HepG2 (cell line): ENCODE results near the gene B3GAT3. TPM values are rescaled to one million over a fixed set of nuclear protein-coding genes. Genes with fewer than 3 reads are reported as not detected.

Experiments
- CCDC6 ChIP-seq: sonication (generic); formaldehyde crosslinking; IDR thresholded peaks from 2 replicates; pipeline ENCODE4 v1.8.1; 2022; ENCODE audit warnings: mild to moderate bottlenecking, missing genetic modification reagents, moderate library complexity
- FOXA1 ChIP-seq, 2 experiments: fragments of 450-650 bp in 1 of 2; sonication (generic) in 1 of 2; formaldehyde crosslinking in 1 of 2; IDR thresholded peaks; 2 replicates each; pipeline versions ENCODE4 v1.4.0 to v1.6.1; 2016 to 2020; ENCODE audit warnings: missing genetic modification reagents in 1 of 2
- NFE2L1 ChIP-seq: sonication (generic); formaldehyde crosslinking; IDR thresholded peaks from 2 replicates; pipeline ENCODE4 v1.4.0; 2020; ENCODE audit warnings: missing genetic modification reagents, mild to moderate bottlenecking, borderline replicate concordance
- PCBP1 ChIP-seq: fragments of 200-400 bp; formaldehyde crosslinking; IDR thresholded peaks from 2 replicates; pipeline ENCODE4 v1.6.1; 2017; ENCODE audit warnings: mild to moderate bottlenecking, low read depth, low read length, borderline replicate concordance
- SNAI1 ChIP-seq: sonication (generic); formaldehyde crosslinking; IDR thresholded peaks from 2 replicates; pipeline ENCODE4 v1.5.0; 2020; ENCODE audit warnings: mild to moderate bottlenecking, missing genetic modification reagents, borderline replicate concordance
- SRSF9 ChIP-seq: fragments of 200-400 bp; formaldehyde crosslinking; IDR thresholded peaks from 2 replicates; pipeline ENCODE4 v1.6.1; 2018; ENCODE audit warnings: borderline replicate concordance, mild to moderate bottlenecking, low read depth, low read length; ENCODE audit not compliant: insufficient read depth, poor library complexity, severe bottlenecking
- TOE1 ChIP-seq: sonication (generic); formaldehyde crosslinking; IDR thresholded peaks from 2 replicates; pipeline ENCODE4 v1.4.0; 2020; ENCODE audit warnings: mild to moderate bottlenecking, missing genetic modification reagents
- U2AF2 ChIP-seq: fragments of 200-400 bp; formaldehyde crosslinking; IDR thresholded peaks from 2 replicates; pipeline ENCODE4 v1.6.1; 2017; ENCODE audit warnings: low read depth, mild to moderate bottlenecking, low read length
- ZFP82 ChIP-seq: sonication (generic); formaldehyde crosslinking; IDR thresholded peaks from 2 replicates; pipeline ENCODE4 v1.5.1; 2020; ENCODE audit warnings: mild to moderate bottlenecking, missing genetic modification reagents, borderline replicate concordance
- ZNF282 ChIP-seq: fragments of 450-650 bp; IDR thresholded peaks from 2 replicates; pipeline ENCODE4 v1.6.1; 2018; ENCODE audit not compliant: partially characterized antibody
- ZNF589 ChIP-seq: sonication (generic); formaldehyde crosslinking; conservative IDR thresholded peaks from 2 replicates; pipeline ENCODE4 v1.8.0; 2022; ENCODE audit warnings: mild to moderate bottlenecking, moderate library complexity, missing genetic modification reagents
- ZNF660 ChIP-seq: sonication (generic); formaldehyde crosslinking; IDR thresholded peaks from 2 replicates; pipeline ENCODE4 v1.5.1; 2020; ENCODE audit warnings: mild to moderate bottlenecking, low read depth, missing genetic modification reagents, borderline replicate concordance
- polyA plus RNA-seq, 8 experiments: library from polyadenylated mRNA; depleted of rRNA in 3 of 8; stranded (reverse) in 7 of 8; unstranded in 1 of 8; fragments of >200 nt; fragmentation: Illumina TruSeq in 4 of 8; extraction: Trizol in 4 of 8; gene quantifications; 2 replicates each; pipeline versions ENCODE4 v1.2.1 to v1.2.3, GENCODE V29; 2011 to 2016; ENCODE audit warnings: low read depth in 4 of 8, missing spikeins in 1 of 8, mixed read lengths in 1 of 8; ENCODE audit not compliant: insufficient read depth in 1 of 8
- total RNA-seq, 5 experiments: library from RNA; depleted of rRNA; stranded (reverse); fragments of >200 nt; fragmentation: Illumina TruSeq; extraction: Trizol; gene quantifications; 2 replicates each; pipeline ENCODE4 v1.2.3, GENCODE V29; 2016; ENCODE audit warnings: low read depth in 1 of 5
- TF ChIP-seq, protein P1 (sequence below): sonication (generic); formaldehyde crosslinking; IDR thresholded peaks from 2 replicates; pipeline ENCODE4 v1.9.0; 2021; ENCODE audit warnings: mild to moderate bottlenecking, missing genetic modification reagents
- TF ChIP-seq, protein P2 (sequence below): sonication (generic); formaldehyde crosslinking; IDR thresholded peaks from 2 replicates; pipeline ENCODE4 v1.5.1; 2020; ENCODE audit warnings: mild to moderate bottlenecking, missing genetic modification reagents, borderline replicate concordance
- TF ChIP-seq, protein P3 (sequence below): sonication (generic); formaldehyde crosslinking; IDR thresholded peaks from 2 replicates; pipeline ENCODE4 v1.5.1; 2020; ENCODE audit warnings: missing genetic modification reagents, mild to moderate bottlenecking, borderline replicate concordance
- TF ChIP-seq, protein P4 (sequence below), 2 experiments: sonication (generic) in 1 of 2; formaldehyde crosslinking in 1 of 2; IDR thresholded peaks; 2 replicates each; pipeline versions ENCODE4 v1.5.1 to v1.6.1; 2011 to 2020; ENCODE audit warnings: borderline replicate concordance in 1 of 2, low read depth in 1 of 2, low read length in 1 of 2, mild to moderate bottlenecking in 1 of 2, missing genetic modification reagents in 1 of 2, moderate library complexity in 1 of 2

B3GAT3 gene
- total and polyA plus RNA-seq, 2 of the 13 experiments (the other 11 are each of a cell fraction or from before 2014, with no cell fraction given) = 21.3 to 26.1 TPM

DNA sequence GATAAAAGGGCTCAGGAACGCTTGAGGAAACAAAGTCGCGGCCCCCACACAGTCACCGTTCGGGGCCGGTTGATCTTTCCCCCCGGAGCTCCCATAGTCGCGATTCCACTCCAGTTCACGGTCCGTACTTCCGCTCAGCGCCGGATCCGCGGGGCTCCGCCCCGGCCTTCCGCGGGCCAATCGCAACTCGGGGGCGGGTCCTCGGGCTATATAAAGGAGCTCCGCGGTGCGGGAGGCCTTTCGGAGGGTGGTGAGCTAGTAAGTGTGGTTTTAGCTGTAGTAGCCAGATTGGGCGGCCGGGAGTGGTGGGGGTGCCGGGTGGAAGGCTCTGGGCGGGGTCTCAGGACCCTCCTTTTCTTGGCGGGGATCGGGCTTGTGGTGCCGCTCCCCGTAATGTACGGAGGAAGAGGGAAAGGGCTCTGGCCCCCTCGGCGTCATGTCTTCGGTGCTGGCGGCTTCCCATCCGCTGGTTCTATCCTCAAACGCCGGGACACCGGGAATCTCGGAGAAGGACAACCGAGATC, 43.4 kb upstream of the B3GAT3 start, which contains the start of the genes C11orf98 and CSKMT (continued):
- TF ChIP-seq, protein P1, sequence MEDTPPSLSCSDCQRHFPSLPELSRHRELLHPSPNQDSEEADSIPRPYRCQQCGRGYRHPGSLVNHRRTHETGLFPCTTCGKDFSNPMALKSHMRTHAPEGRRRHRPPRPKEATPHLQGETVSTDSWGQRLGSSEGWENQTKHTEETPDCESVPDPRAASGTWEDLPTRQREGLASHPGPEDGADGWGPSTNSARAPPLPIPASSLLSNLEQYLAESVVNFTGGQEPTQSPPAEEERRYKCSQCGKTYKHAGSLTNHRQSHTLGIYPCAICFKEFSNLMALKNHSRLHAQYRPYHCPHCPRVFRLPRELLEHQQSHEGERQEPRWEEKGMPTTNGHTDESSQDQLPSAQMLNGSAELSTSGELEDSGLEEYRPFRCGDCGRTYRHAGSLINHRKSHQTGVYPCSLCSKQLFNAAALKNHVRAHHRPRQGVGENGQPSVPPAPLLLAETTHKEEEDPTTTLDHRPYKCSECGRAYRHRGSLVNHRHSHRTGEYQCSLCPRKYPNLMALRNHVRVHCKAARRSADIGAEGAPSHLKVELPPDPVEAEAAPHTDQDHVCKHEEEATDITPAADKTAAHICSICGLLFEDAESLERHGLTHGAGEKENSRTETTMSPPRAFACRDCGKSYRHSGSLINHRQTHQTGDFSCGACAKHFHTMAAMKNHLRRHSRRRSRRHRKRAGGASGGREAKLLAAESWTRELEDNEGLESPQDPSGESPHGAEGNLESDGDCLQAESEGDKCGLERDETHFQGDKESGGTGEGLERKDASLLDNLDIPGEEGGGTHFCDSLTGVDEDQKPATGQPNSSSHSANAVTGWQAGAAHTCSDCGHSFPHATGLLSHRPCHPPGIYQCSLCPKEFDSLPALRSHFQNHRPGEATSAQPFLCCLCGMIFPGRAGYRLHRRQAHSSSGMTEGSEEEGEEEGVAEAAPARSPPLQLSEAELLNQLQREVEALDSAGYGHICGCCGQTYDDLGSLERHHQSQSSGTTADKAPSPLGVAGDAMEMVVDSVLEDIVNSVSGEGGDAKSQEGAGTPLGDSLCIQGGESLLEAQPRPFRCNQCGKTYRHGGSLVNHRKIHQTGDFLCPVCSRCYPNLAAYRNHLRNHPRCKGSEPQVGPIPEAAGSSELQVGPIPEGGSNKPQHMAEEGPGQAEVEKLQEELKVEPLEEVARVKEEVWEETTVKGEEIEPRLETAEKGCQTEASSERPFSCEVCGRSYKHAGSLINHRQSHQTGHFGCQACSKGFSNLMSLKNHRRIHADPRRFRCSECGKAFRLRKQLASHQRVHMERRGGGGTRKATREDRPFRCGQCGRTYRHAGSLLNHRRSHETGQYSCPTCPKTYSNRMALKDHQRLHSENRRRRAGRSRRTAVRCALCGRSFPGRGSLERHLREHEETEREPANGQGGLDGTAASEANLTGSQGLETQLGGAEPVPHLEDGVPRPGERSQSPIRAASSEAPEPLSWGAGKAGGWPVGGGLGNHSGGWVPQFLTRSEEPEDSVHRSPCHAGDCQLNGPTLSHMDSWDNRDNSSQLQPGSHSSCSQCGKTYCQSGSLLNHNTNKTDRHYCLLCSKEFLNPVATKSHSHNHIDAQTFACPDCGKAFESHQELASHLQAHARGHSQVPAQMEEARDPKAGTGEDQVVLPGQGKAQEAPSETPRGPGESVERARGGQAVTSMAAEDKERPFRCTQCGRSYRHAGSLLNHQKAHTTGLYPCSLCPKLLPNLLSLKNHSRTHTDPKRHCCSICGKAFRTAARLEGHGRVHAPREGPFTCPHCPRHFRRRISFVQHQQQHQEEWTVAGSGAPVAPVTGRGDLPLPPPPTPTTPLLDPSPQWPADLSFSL (CRISPR knock-in tag) = no peak
- no peak for TF ChIP-seq ZNF589 (CRISPR knock-in tag)
- TF ChIP-seq, protein P2, sequence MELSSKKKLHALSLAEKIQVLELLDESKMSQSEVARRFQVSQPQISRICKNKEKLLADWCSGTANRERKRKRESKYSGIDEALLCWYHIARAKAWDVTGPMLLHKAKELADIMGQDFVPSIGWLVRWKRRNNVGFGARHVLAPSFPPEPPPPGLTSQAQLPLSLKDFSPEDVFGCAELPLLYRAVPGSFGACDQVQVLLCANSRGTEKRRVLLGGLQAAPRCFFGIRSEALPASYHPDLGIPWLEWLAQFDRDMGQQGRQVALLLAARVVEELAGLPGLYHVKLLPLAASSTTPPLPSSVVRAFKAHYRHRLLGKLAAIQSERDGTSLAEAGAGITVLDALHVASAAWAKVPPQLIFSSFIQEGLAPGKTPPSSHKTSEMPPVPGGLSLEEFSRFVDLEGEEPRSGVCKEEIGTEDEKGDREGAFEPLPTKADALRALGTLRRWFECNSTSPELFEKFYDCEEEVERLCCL (CRISPR knock-in tag) = 0 out of 2 replicates have a peak, but pooled peaks have one; percentile 39
- peak; percentile 17; the same call in 1 of the 2 replicates for TF ChIP-seq ZFP82
- TF ChIP-seq, protein P3, sequence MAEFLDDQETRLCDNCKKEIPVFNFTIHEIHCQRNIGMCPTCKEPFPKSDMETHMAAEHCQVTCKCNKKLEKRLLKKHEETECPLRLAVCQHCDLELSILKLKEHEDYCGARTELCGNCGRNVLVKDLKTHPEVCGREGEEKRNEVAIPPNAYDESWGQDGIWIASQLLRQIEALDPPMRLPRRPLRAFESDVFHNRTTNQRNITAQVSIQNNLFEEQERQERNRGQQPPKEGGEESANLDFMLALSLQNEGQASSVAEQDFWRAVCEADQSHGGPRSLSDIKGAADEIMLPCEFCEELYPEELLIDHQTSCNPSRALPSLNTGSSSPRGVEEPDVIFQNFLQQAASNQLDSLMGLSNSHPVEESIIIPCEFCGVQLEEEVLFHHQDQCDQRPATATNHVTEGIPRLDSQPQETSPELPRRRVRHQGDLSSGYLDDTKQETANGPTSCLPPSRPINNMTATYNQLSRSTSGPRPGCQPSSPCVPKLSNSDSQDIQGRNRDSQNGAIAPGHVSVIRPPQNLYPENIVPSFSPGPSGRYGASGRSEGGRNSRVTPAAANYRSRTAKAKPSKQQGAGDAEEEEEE (CRISPR knock-in tag) = no peak
- TF ChIP-seq TOE1 (CRISPR knock-in tag) = peak; percentile 80; the same call in 1 of the 2 replicates
- no peak for TF ChIP-seq CCDC6 (CRISPR knock-in tag)
- no peak for TF ChIP-seq ZNF282
- no peak for TF ChIP-seq U2AF2
- TF ChIP-seq SRSF9 = no peak
- TF ChIP-seq ZNF660 (CRISPR knock-in tag) = no peak
- TF ChIP-seq, protein P4, sequence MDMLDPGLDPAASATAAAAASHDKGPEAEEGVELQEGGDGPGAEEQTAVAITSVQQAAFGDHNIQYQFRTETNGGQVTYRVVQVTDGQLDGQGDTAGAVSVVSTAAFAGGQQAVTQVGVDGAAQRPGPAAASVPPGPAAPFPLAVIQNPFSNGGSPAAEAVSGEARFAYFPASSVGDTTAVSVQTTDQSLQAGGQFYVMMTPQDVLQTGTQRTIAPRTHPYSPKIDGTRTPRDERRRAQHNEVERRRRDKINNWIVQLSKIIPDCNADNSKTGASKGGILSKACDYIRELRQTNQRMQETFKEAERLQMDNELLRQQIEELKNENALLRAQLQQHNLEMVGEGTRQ (IDR thresholded peaks at IDR 0.05; ENCODE audit: low read depth, low read length) = no peak
- TF ChIP-seq, protein P4 (CRISPR knock-in tag; IDR thresholded peaks at IDR 0.05; ENCODE audit: borderline replicate concordance) = no peak
- peak; percentile 73; the same call in 1 of the 2 replicates for TF ChIP-seq SNAI1 (CRISPR knock-in tag)
- no peak for TF ChIP-seq PCBP1
- no peak for TF ChIP-seq FOXA1 (IDR thresholded peaks at IDR 0.05)
- no peak for TF ChIP-seq FOXA1 (CRISPR knock-in tag; IDR thresholded peaks at IDR 0.05)
- TF ChIP-seq NFE2L1 (CRISPR knock-in tag) = no peak
